Measurements from ENCODE around the gene POLR2L. TPM values are rescaled to one million over a fixed set of nuclear protein-coding genes. Genes with fewer than 3 reads are reported as not detected.

The POLR2L gene
- total RNA-seq, 3 donors from 2014 or later (not counting 1 experiment from before 2014, with no cell fraction given): 48.2 to 63.8 (median 61.2) TPM

GRCh38 chr11:825366-826226 lies 16.7 kb downstream of the POLR2L start:
- peaks cover 0 to 26% of the 10 kb centered on the region in 2 donors for H3K27me3 Mint-ChIP-seq (ENCODE audit: low read depth in 2 of 2)
- intact Hi-C loops (cut with micrococcal nuclease): no loop called here
- WGBS (ENCODE audit: insufficient coverage): 88% methylated on average over 12 of the region's 12 CpGs
- peaks cover 63% of the 10 kb centered on the region for H3K4me1 ChIP-seq (ENCODE audit: control insufficient read depth, insufficient read depth, low read length)
- H3K36me3 Mint-ChIP-seq: no peaks in the 10 kb centered on the region
- H3K27ac Mint-ChIP-seq: no peak overlapping the region
- no peaks in the 10 kb centered on the region for H3K9me3 ChIP-seq (ENCODE audit: control insufficient read depth, insufficient read depth, low read length)
- no peak for TF ChIP-seq CTCF (IDR thresholded peaks at IDR 0.05)
- H3K4me3 ChIP-seq (ENCODE audit: low read length): no peak overlapping the region
- no peaks in the 10 kb centered on the region for H3K9me3 Mint-ChIP-seq
- DNase-seq (no peak), ATAC-seq (no peak)
- H3K27me3 ChIP-seq (ENCODE audit: control insufficient read depth, insufficient read depth, low read length): peaks cover 19% of the 10 kb centered on the region
- H3K36me3 ChIP-seq (ENCODE audit: control insufficient read depth, insufficient read depth, low read length): peaks cover 11% of the 10 kb centered on the region
- H3K4me3 Mint-ChIP-seq: no peak overlapping the region
- no peak overlapping the region for H3K27ac ChIP-seq (ENCODE audit: low read length)
- peaks cover 0 to 40% of the 10 kb centered on the region in 2 donors for H3K4me1 Mint-ChIP-seq

- no peaks in the 10 kb centered on the region for H3K9me3 Mint-ChIP-seq
- H3K4me1 Mint-ChIP-seq: peaks cover 0 to 41% of the 10 kb centered on the region in 2 donors
- H3K4me1 ChIP-seq (ENCODE audit: control insufficient read depth, insufficient read depth, low read length): peaks cover 62% of the 10 kb centered on the region
- TF ChIP-seq CTCF (IDR thresholded peaks at IDR 0.05): no peak
- peaks cover 17% of the 10 kb centered on the region for H3K27me3 ChIP-seq (ENCODE audit: control insufficient read depth, insufficient read depth, low read length)
- H3K36me3 Mint-ChIP-seq: no peaks in the 10 kb centered on the region
- no peak for DNase-seq
- intact Hi-C loops (cut with micrococcal nuclease): no loop called here
- no peak overlapping the region for H3K4me3 Mint-ChIP-seq
- peaks cover 11% of the 10 kb centered on the region for H3K36me3 ChIP-seq (ENCODE audit: control insufficient read depth, insufficient read depth, low read length)
- no peak overlapping the region for H3K27ac Mint-ChIP-seq
- no peak overlapping the region for H3K27ac ChIP-seq (ENCODE audit: low read length)
- no peak overlapping the region for H3K4me3 ChIP-seq (ENCODE audit: low read length)
- 92% methylated on average over 11 of the region's 11 CpGs for WGBS (ENCODE audit: insufficient coverage)
- ATAC-seq: no peak
- peaks cover 0 to 22% of the 10 kb centered on the region in 2 donors for H3K27me3 Mint-ChIP-seq (ENCODE audit: low read depth in 2 of 2)
- no peaks in the 10 kb centered on the region for H3K9me3 ChIP-seq (ENCODE audit: control insufficient read depth, insufficient read depth, low read length)
Measured at GRCh38 chr11:824942-825341, 17.4 kb downstream of the POLR2L start.

- Histone ChIP-seq H3K27ac (ENCODE audit: low read length) (no peak overlapping the region), H3K9me3 (ENCODE audit: control insufficient read depth, insufficient read depth, low read length) (no peaks in the 10 kb centered on the region), H3K27me3 (ENCODE audit: control insufficient read depth, insufficient read depth, low read length) (peaks cover 13% of the 10 kb centered on the region), H3K4me1 (ENCODE audit: control insufficient read depth, insufficient read depth, low read length) (peaks cover 56% of the 10 kb centered on the region), H3K4me3 (ENCODE audit: low read length) (no peak overlapping the region), H3K36me3 (ENCODE audit: control insufficient read depth, insufficient read depth, low read length) (peaks cover 11% of the 10 kb centered on the region)
- H3K27me3 Mint-ChIP-seq (ENCODE audit: low read depth in 2 of 2): peaks cover 0 to 17% of the 10 kb centered on the region in 2 donors
- H3K4me3 Mint-ChIP-seq: no peak overlapping the region
- DNase-seq (no peak), ATAC-seq (no peak)
- intact Hi-C loops (cut with micrococcal nuclease): no loop called here
- peaks cover 0 to 38% of the 10 kb centered on the region in 2 donors for H3K4me1 Mint-ChIP-seq
- no peaks in the 10 kb centered on the region for H3K9me3 Mint-ChIP-seq
- H3K36me3 Mint-ChIP-seq: no peaks in the 10 kb centered on the region
- 97% methylated on average over 59 of the region's 59 CpGs for WGBS (ENCODE audit: insufficient coverage)
- no peak overlapping the region for H3K27ac Mint-ChIP-seq
- no peak for TF ChIP-seq CTCF (IDR thresholded peaks at IDR 0.05)
Measured at GRCh38 chr11:824292-824880, 17.9 kb downstream of the POLR2L start.

Data from natural killer cell (primary cell).